Aorta (tissue), 5 donors: ENCODE results near the gene PIP5K1B. TPM values are rescaled to one million over a fixed set of nuclear protein-coding genes. Genes with fewer than 3 reads are reported as not detected.

ENCODE experiments used
- ATAC-seq: fragments of 200-7000 bp; cut with Tn5 transposase; one replicate; pipeline ENCODE4 v1.9.1; 2022; ENCODE audit warnings: moderate library complexity; ENCODE audit not compliant: low FRiP score
- DNase-seq, 2 donors: peaks; one replicate each; pipeline ENCODE4 v3.0.0-alpha.2; 2020
- H3K27ac ChIP-seq, 2 donors: one replicate each; pipeline ENCODE4 v1.5.1; 2013; ENCODE audit warnings: low read length in 2 of 2, mild to moderate bottlenecking in 2 of 2, moderate library complexity in 2 of 2, control low read depth in 1 of 2, inconsistent platforms in 1 of 2, low read depth in 1 of 2
- H3K27me3 ChIP-seq, 2 donors: one replicate each; pipeline ENCODE4 v1.6.1; 2013; ENCODE audit warnings: control low read depth in 1 of 2, low read length in 1 of 2, mild to moderate bottlenecking in 1 of 2, moderate library complexity in 1 of 2; ENCODE audit not compliant: insufficient read depth in 2 of 2, control insufficient read depth in 1 of 2
- H3K36me3 ChIP-seq, 2 donors: one replicate each; pipeline ENCODE4 v1.6.1; 2013; ENCODE audit warnings: control low read depth in 1 of 2, low read length in 1 of 2, mild to moderate bottlenecking in 1 of 2; ENCODE audit not compliant: insufficient read depth in 2 of 2, control insufficient read depth in 1 of 2
- H3K4me1 ChIP-seq, 2 donors: one replicate each; pipeline ENCODE4 v1.6.1; 2013; ENCODE audit warnings: low read length in 2 of 2, control low read depth in 1 of 2, mild to moderate bottlenecking in 1 of 2, moderate library complexity in 1 of 2; ENCODE audit not compliant: insufficient read depth in 2 of 2, control insufficient read depth in 1 of 2
- H3K4me3 ChIP-seq, 2 donors: one replicate each; pipeline ENCODE4 v1.5.1; 2013; ENCODE audit warnings: low read length in 2 of 2, control low read depth in 1 of 2, mild to moderate bottlenecking in 1 of 2
- H3K9me3 ChIP-seq: one replicate; pipeline ENCODE4 v1.6.1; 2013; ENCODE audit warnings: mild to moderate bottlenecking, low read length; ENCODE audit not compliant: control insufficient read depth
- WGBS, 2 donors: extraction: QIAGEN DNeasy Blood & Tissue Kit; methylation state at CpG; one replicate each; pipeline ENCODE4 v1.1.7; 2013; 5-methylcytosine and 5-hydroxymethylcytosine counted together
- intact Hi-C, 2 donors: fragments of 100-400 bp; cut with DNase I; formaldehyde crosslinking; loops; one replicate each; pipeline versions ENCODE4 v1.14.2 to v1.15.0; 2022
- polyA plus RNA-seq, 2 donors: library from polyadenylated mRNA; stranded (reverse); fragments of 200-250 nt; gene quantifications; one replicate each; pipeline ENCODE4 v1.2.3, GENCODE V29; 2013
- total RNA-seq, 2 donors: library from RNA; stranded (reverse); fragmentation: NEBNext Ultra II Directional; extraction: Animal tissue kit (Norgen Biotek cat#: 25700); gene quantifications; one replicate each; pipeline ENCODE4 v1.2.1, GENCODE V29; 2021
- donor health status: healthy with polysubstance abuse.
- donor health status: Bipolar disorder and iron deficiency.
- donor health status: DM: no; HTN: no; CAD: no.
- donor health status: DM: no; HTN: no; CAD: no.
- donor health status: DM: yes; HTN: yes; CAD: no.

Gene PIP5K1B
- total and polyA plus RNA-seq, 4 donors = 0.82 to 14.5 (median 8.5) TPM

DNA sequence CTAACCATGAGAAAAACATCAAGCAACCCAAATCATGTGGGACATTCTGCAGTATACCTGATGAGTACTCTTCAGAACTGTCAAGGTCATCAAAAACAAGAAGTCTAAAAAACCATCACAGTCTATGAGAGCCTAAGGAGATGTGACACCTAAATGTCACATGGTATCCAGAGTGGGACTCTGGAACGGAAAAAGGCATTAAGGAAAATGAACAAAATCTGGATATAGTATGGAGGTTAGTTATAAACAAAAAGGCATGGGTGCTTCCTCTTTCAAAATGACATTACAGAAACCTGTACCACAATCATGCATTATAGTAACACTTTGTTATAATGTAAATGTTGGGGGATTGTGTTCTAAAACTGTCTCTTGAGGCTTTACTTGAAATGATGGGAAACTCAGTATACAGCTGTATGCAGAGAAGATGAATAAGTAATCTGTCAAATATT lies 261.5 kb downstream of the PIP5K1B start:
- intact Hi-C loops = no loop called here
- ATAC-seq = no peak

GRCh38 chr9:68967800-68968199 lies 262.8 kb downstream of the PIP5K1B start:
- 71 to 82% methylated on average over 1 of the region's 1 CpG for WGBS, 2 donors
- no peaks in the 10 kb centered on the region for H3K9me3 ChIP-seq
- H3K27me3 ChIP-seq = no peaks in the 10 kb centered on the region
- H3K27ac ChIP-seq = no peak overlapping the region
- intact Hi-C loops = no loop called here
- H3K36me3 ChIP-seq = no peaks in the 10 kb centered on the region
- no peak overlapping the region for H3K4me3 ChIP-seq
- H3K4me1 ChIP-seq = peaks cover 0 to 2% of the 10 kb centered on the region in 2 donors
- DNase-seq = no peak
- ATAC-seq = no peak

More for the DNA sequence above, 261.5 kb downstream of the PIP5K1B start:
- H3K36me3 ChIP-seq = no peaks in the 10 kb centered on the region
- H3K4me3 ChIP-seq = no peak overlapping the region
- DNase-seq = no peak
- peaks cover 0 to 2% of the 10 kb centered on the region in 2 donors for H3K4me1 ChIP-seq
- no peak overlapping the region for H3K27ac ChIP-seq
- WGBS, 2 donors = 94 to 97% methylated on average over 1 of the region's 1 CpG
- no peaks in the 10 kb centered on the region for H3K27me3 ChIP-seq
- no peaks in the 10 kb centered on the region for H3K9me3 ChIP-seq

- DNase-seq (no peak), ATAC-seq (no peak)
- Histone ChIP-seq H3K27ac (no peak overlapping the region), H3K4me1 (peaks cover 0 to 2% of the 10 kb centered on the region in 2 donors), H3K27me3 (no peaks in the 10 kb centered on the region), H3K4me3 (no peak overlapping the region), H3K9me3 (no peaks in the 10 kb centered on the region), H3K36me3 (no peaks in the 10 kb centered on the region)
- 80 to 84% methylated on average over 4 of the region's 4 CpGs for WGBS, 2 donors
- intact Hi-C loops = no loop called here
Measured at GRCh38 chr9:68969538-68969937, 264.5 kb downstream of the PIP5K1B start.

GRCh38 chr9:68970151-68970550 lies 265.1 kb downstream of the PIP5K1B start:
- Histone ChIP-seq H3K4me3 (no peak overlapping the region), H3K4me1 (peaks cover 0 to 2% of the 10 kb centered on the region in 2 donors), H3K27me3 (no peaks in the 10 kb centered on the region), H3K27ac (no peak overlapping the region), H3K9me3 (no peaks in the 10 kb centered on the region), H3K36me3 (no peaks in the 10 kb centered on the region)
- intact Hi-C loops = no loop called here
- 69 to 77% methylated on average over 2 of the region's 2 CpGs for WGBS, 2 donors
- no peak for ATAC-seq
- DNase-seq = no peak

DNA sequence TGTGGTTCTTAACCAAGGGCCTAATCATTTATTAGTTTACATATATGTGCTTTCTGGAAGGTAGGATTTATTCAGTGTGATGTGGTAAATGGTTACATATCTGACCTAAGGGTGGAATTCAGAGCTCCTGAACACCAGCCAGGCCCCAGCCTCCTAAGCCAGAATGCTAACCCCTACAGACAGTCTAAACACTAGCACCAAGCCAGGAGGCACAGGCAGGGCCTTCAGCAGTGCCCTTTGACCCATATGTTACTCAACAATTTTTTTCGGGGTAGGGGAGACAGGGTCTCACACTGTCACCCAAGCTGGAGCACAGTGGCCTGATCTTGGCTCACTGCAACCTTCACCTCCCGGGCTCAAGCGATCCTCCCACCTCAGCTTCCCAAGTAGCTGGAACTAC lies 268.6 kb downstream of the PIP5K1B start:
- 91 to 92% methylated on average over 3 of the region's 3 CpGs for WGBS, 2 donors
- H3K9me3 ChIP-seq = no peaks in the 10 kb centered on the region
- DNase-seq = no peak
- no peaks in the 10 kb centered on the region for H3K27me3 ChIP-seq
- intact Hi-C loops = no loop called here
- no peaks in the 10 kb centered on the region for H3K36me3 ChIP-seq
- H3K4me1 ChIP-seq = peaks cover 0 to 2% of the 10 kb centered on the region in 2 donors
- no peak overlapping the region for H3K27ac ChIP-seq
- no peak for ATAC-seq
- H3K4me3 ChIP-seq = no peak overlapping the region

DNA sequence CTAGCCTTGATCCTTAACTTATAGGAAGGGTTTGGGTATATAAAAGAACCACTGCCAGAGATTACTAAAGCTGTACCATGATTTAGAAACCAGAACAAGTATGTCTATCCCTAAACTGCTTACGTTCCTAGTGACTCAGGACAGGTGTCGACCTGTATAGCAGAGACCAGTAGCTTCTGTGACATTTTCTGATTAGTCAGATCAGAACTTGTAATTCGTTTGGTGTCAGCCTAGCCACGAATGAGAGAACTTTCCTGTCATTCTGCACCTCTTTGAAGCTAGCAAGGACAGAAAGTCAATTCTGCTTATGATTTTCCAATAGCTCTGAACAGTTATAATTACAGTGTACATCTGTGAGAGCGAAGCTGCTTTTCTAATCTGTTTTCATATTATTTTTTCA lies 269.4 kb downstream of the PIP5K1B start:
- ATAC-seq = no peak
- no peak for DNase-seq
- 86 to 91% methylated on average over 5 of the region's 5 CpGs for WGBS, 2 donors
- Histone ChIP-seq H3K4me3 (no peak overlapping the region), H3K9me3 (no peaks in the 10 kb centered on the region), H3K27ac (no peak overlapping the region), H3K4me1 (peaks cover 0 to 2% of the 10 kb centered on the region in 2 donors), H3K36me3 (no peaks in the 10 kb centered on the region), H3K27me3 (no peaks in the 10 kb centered on the region)
- intact Hi-C loops = no loop called here

- H3K4me3 ChIP-seq = no peak overlapping the region
- DNase-seq (no peak), ATAC-seq (no peak)
- peaks cover 0 to 2% of the 10 kb centered on the region in 2 donors for H3K4me1 ChIP-seq
- WGBS, 2 donors = 84 to 87% methylated on average over 3 of the region's 3 CpGs
- no peaks in the 10 kb centered on the region for H3K27me3 ChIP-seq
- no peaks in the 10 kb centered on the region for H3K36me3 ChIP-seq
- no peaks in the 10 kb centered on the region for H3K9me3 ChIP-seq
- intact Hi-C loops = no loop called here
- no peak overlapping the region for H3K27ac ChIP-seq
Measured at GRCh38 chr9:68974901-68975300, 269.9 kb downstream of the PIP5K1B start.

GRCh38 chr9:68975365-68976043 lies 270.5 kb downstream of the PIP5K1B start:
- H3K36me3 ChIP-seq = no peaks in the 10 kb centered on the region
- H3K4me1 ChIP-seq = peaks cover 0 to 2% of the 10 kb centered on the region in 2 donors
- H3K4me3 ChIP-seq = no peak overlapping the region
- WGBS, 2 donors = 65 to 71% methylated on average over 5 of the region's 5 CpGs
- no peak overlapping the region for H3K27ac ChIP-seq
- no peaks in the 10 kb centered on the region for H3K27me3 ChIP-seq
- DNase-seq (no peak), ATAC-seq (peak; percentile 57)
- H3K9me3 ChIP-seq = no peaks in the 10 kb centered on the region
- intact Hi-C loops = no loop called here

- H3K4me1 ChIP-seq = no peaks in the 10 kb centered on the region
- no peak for DNase-seq
- no peaks in the 10 kb centered on the region for H3K9me3 ChIP-seq
- no peaks in the 10 kb centered on the region for H3K36me3 ChIP-seq
- H3K27me3 ChIP-seq = no peaks in the 10 kb centered on the region
- no peak for ATAC-seq
- intact Hi-C loops = no loop called here
- WGBS, 2 donors = 92 to 94% methylated on average over 4 of the region's 4 CpGs
- H3K4me3 ChIP-seq = no peak overlapping the region
- H3K27ac ChIP-seq = no peak overlapping the region
Measured at GRCh38 chr9:68978066-68978465, 273.0 kb downstream of the PIP5K1B start.
